HG03139 (cell line): ENCODE data around the gene CCT4.
"Not testable (repeated sequence)": the region's sequence is repeated elsewhere in the genome, so short reads cannot be mapped to it uniquely, and the experiment has no call there.

Source experiments
- ATAC-seq: cut with Tn5 transposase; IDR thresholded peaks from one replicate; pipeline ENCODE4 v1.9.1; 2021; ENCODE audit not compliant: unreplicated experiment

The CCT4 gene

DNA sequence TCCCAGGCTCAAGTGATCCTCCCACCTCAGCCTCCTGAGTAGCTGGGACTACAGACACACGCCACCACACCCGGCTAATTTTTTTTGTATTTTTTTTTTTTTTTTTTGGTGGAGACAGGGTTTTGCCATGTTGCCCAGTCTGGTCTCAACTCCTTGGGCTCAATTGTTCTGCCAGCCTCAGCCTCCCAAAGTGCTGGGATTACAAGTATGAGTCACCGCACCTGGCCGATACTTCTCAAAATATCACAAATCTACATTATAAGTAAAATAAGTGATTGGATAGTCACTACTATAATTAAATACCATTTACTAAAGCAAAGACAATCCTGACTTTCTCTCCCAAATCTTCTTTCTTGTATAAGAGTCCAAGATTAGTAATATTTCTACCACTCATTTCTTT lies 9.1 kb downstream of the CCT4 start:
- not testable (repeated sequence) for ATAC-seq

DNA sequence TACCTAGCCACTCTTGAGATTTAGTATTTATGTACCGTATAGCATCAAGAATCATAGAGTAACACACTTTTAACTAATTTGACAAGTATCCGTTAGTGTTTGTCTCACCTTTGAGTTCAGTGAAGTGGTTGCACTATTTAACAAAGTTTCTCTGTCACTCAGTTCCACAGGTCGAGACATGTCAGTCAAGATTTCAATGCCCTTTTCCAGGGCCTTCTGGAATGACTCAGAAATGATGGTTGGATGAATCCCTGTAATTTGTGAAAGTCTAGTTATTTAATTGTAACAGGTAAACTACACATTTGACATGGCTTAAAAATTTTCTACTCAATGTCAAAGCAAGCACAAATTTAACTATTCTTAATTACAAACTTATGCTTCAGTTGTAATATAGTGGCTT lies 9.7 kb downstream of the CCT4 start:
- no peak for ATAC-seq

DNA sequence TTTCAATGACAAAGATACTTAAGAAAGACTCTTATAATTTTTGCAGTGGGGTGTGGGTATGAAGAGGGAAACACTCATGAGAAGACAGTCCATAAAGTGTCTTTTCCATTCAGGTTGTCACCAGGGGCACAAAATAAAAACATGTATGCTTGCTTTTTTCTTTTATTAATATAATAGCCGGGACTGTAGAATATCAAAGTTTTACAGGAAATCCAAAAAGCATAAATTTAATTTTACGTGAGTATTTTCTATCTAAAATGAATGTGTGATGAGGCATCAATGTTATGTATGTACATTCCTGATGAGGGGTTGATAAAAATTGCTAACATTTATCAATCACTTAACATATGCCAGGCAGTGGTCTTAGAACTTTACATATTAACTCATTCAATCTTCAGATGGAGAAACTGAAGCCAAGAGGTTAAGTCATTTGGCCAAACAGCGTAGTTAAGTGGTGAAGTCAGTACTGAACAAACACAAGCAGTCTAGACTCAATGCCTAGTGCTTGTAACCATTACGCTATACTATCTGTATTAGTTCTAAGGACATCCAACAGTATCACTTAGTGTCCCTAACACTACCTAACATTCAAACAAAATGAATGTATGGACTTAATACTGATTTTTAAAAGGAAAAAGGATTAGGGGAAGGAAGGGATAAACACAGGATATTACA lies 10.7 kb downstream of the CCT4 start:
- ATAC-seq, result no peak

DNA sequence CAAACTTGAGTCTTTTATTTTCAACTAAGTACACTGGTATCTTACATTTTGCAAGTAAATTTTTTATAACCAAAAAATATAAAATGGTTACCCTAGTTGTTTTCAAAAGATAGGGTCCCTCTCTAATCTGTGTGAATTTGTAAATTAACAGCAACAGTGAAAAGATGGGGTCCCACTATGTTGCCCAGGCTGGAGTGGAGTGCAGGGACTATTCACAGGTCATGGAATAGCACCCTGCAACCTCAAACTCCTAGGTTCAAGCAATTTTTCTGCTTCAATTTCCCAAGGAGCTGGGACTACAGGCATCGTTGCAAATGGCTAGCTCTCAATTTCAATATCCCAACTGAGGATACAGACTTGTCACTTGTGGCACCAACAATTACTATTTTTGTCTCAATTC lies 12.1 kb downstream of the CCT4 start:
- ATAC-seq, result no peak

DNA sequence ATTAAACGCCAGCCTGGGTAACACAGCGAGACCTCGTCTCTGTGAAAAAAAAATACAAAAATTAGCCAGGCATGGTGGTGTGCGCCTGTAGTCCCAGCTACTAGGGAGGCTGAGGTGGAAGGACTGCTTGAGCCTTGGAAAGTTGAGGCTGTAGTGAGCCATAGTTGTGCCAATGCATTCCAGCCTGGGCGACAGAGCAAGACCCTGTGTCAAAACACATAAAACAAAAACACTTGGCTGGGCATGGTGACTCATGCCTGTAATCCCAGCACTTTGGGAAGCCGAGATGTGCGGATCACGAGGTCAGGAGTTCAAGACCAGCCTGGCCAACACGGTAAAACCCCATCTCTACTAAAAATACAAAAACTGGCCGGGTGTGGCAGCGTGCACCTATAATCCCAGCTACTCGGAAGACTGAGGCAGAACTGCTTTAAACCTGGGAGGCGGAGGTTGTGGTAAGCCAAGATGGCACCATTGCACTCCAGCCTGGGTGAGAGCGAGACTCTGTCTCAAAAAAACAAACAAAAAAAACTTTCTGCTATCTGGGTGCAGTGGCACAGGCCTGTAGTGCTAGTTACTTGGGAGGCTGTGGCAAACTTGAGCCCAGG lies 21.9 kb downstream of the CCT4 start:
- not testable (repeated sequence) for ATAC-seq

DNA sequence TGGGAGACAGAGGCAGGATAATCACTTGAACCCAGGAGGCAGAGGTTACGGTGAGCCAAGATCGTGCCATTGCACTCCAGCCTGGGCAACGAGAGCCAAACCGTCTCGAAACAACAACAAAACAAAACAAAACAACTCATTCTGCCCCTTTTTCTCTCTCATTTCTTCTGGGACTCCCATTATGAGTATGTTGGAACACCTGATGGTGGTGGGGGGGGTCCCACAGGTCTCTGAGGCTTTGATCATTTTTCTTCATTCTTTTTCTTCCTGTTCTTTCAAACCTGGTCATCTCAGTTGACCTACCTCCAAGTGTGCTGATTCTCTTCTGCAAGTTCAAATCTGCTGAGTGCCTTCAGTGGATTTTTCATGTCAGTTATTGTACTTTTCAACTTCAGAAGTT lies 26.4 kb downstream of the CCT4 start:
- ATAC-seq, result no peak

DNA sequence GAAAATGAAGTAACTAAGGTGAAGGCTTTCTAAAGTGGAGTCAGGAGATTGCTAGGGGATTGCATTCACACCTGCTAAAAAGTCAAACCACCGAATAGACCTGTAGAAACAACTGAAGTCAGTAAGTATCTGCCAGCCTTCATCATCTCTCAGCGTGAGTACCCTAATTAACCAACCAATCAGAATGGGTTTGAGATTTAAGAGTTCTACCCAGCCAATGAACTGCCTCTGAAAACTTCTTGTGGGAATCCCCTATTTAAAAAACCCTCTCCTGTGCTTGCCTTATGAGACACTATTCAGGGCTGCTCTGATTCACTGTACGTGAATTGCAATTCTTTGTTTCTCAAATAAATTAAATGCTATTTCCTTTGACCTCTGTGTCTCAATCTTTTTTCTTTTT lies 31.2 kb downstream of the CCT4 start:
- no peak for ATAC-seq

DNA sequence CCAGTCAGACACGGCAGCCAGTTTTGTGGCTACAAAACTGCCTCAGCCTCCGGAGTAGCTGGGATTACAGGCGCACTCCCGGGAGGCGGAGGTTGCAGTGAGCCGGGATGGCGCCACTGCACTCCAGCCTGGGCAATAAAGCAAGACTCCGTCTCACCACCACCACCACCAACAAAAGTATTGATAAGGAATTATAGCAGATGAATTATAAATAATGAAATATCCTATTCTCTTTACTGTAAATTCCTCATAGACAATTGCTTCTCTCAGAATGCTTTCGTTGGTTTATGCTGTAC lies 33.2 kb downstream of the CCT4 start:
- ATAC-seq, result no peak

DNA sequence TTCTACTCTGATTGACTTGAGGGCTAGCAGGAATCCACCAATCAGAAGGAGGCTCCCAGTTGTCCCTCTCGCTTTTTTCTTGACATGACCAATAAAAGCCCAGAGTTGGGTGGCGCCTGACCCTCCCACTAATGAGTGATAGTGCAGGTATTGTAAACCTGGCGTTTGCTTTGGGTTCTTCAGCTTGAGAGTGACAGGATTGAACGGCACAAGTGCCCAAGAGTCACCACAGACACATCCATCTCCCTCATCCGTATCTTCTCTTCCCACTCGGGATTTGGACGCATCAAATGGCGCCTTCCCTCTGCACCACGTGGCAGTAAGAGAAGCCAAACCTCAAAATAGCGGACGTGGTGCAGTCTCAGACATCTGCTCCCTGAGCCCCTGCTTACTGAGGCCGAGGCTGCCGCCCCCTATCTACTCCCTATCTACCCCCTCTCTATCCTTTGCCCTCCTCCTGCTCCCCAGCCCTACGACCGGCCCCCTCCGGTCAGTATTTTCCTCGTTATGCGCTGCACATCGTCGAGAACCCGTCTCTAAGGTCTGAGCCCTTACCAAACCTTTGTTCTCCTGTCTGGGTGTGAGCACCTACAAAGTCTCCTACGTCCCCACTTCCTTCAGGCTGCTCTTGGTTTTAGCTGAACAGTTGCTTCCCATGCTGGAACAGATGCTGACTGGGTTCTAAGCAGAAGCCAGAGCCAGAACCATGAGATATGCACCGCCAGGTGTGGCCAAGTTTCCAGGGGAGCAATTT lies 33.7 kb downstream of the CCT4 start:
- peak; percentile 83 for ATAC-seq

DNA sequence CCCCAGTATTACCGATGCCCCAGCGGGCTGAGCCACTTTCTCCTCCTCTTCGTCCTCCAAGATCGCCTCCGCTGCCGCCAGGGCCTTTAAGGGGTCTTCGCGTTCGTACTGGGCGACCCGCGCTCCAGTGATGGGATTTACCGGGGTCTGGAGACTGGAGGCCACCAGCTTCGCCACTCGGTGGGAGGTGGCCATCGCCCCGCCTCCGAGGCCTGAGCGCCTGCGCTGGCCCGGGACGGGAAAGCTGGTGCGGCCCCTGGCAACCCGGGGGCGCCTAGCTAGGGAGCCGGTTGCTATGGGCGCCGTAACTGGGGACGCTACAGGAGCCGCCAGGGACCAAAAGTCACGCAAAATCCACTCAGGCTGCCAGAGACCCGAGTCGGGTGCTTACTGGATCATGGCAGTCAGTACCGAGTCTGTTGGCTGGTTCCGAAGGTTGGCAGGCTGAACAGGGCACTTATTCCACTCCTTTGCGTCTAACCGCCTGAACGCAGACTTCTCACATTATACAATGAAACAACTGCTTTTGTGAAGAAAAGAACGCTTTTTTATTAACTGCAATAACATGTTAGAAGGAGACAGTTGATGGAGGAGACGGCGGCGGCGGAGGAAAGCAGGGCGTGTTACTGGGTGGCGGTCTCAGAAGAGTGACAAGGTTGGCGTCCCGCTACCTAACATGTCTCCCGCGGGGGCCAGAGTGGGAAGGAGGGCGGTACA lies 34.5 kb downstream of the CCT4 start, which contains the start of gene FAM161A:
TSS of gene FAM161A (minus strand) at position 214 of the 717 bp plus-strand sequence. CDS start at position 195, 19 bp downstream.
- ATAC-seq, result peak; percentile 69

DNA sequence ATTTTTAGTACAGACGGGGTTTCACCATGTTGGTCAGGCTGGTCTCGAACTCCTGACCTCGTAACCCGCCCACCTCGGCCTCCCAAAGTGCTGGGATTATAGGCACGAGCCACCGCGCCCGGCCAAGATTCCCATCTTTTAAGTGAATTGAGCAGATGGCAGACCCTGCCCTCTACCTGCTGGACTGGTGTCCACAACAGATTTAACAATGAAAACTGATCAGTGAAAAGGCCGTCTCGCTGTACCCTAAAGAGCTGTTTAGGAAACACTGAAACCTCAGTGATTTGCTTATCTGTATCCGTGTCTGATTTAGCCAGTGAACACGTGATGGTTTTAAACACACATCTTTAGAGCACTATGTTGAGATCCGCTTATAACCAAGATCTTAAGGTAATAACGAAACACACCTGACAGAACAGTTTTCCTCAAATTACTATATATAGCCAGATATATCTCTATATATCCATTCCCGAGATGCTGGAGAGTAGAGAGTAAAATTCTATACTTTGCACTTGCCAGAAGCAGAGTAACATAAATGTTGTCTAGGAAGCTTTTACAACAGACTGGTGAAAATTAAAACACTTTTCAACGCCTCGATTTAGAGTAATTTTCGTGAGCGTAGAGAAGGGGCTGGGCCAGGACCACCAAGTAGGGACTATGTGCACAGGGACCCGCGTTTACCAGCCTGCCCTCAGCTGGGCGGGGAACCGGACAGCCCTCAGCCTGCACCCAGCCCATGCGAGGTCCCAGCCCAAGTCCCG lies 35.2 kb downstream of the CCT4 start:
- peak; percentile 54 for ATAC-seq

DNA sequence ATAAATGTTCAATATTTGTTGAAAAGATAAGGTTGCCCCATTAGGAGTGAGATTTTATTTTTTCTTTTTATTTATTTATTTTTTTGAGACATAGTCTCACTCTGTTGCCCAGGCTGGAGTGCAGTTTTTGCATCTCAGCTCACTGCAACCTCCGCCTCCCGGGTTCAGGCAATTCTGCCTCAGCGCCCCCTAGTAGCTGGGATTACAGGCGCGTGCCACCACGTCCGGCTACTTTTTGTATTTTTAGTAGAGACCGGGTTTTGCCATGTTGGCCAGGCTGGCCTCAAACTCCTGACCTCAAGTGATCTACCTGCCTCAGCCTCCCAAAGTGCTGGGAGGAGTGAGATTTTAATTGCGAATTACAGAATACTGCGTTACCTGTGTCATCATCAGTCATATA lies 37.2 kb downstream of the CCT4 start:
- ATAC-seq, result not testable (repeated sequence)

DNA sequence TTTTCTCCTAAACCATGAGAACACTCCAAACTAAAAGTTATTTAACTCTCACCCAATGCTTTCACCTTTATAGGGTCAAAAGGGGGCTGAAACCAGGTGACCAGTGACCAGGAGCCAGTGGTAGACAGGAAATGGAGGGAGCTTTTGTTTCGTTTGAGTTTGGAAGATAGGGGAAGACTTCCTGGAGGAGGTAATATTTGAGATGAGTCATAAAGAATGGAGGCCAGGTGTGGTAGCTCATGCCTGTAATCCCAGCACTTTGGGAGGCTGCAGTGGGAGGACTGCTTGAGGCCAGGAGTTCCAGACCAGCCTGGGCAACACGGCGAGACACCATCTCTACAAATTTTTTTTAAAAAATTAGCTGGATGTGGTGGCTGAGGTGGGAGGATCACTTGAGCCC lies 43.1 kb downstream of the CCT4 start:
- ATAC-seq, result no peak

DNA sequence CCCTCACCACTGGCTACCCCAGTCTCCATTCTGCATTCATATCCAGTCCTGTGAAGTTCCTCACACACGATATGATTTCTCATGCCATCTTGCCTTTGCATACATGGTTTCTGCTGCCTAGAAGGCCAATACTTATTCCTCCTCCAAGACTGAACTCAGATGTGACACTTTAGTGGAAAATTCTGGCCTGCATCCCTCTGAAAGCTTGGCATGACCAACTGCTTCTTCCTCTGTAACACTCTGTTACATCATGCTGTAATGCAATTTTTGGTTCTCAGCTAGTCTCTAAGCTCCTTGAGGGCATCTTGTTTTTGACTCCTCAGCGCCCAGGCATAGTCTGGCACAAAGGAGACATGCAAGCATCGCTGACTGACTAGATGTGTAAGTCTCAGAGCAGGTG lies 47.2 kb downstream of the CCT4 start:
- no peak for ATAC-seq

DNA sequence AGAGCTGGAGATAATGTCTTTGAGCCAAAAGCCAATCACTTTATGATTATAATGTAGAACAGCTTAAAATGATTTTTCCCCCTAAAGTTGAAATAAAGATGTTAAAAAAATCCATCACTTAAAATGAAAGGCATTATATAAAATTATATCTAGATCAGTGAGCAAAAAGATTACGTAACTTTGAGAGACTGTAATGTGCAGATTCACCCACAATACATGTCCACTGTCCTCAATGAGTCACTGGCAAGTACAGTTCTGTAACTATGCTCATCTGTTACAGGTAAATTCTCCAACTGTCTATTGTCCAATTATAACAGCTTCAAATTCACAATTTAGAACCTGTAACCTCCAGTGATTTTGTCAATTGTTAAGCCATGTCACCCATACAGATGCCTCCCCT lies 53.6 kb downstream of the CCT4 start:
- ATAC-seq, result no peak

DNA sequence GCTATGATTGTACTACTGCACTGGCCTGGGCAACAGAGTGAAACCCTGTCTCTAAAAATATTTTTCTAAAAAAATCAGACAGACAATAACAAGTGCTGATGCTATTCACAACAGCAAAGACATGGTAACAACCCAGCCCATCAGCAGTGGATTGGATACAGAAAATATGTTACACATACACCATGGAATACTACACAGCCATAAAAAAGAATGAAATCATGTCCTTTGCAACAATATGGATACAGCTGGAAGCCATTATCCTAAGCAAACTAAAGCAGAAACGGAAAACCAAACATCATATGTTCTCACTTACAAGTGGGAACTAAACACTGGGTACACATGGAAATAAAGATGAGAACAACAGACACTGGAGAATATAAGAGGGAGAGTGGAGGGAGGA lies 54.5 kb downstream of the CCT4 start:
- ATAC-seq, result no peak

DNA sequence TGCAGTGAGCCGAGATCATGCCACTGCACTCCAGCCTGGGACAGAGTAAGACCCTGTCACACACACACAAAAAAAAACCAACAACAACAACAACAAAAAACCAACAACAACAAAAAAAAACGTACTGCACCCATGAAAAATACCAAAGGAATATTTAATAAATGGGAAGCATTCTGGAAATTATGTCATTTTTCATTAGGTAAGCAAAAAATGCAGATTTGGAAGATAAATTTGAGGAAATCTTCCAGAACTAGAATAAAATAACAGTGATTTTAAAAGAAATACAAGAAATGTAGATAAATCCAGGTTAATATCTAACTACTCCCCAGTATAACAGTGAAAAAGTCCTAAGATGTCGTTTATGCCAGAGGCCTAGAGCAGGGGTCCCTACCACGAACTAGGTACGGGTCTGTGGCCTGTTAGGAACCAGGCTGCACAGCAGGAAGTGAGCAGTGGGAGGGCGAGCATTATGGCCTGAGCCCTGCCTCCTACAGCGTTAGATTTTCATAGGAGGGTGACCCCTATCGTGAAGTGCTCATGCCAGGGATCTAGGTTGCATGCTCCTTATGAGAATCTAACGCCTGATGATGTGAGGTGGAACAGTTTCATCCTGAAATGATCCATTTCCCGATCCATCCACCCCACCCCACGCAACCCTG lies 56.1 kb downstream of the CCT4 start:
- no peak for ATAC-seq

DNA sequence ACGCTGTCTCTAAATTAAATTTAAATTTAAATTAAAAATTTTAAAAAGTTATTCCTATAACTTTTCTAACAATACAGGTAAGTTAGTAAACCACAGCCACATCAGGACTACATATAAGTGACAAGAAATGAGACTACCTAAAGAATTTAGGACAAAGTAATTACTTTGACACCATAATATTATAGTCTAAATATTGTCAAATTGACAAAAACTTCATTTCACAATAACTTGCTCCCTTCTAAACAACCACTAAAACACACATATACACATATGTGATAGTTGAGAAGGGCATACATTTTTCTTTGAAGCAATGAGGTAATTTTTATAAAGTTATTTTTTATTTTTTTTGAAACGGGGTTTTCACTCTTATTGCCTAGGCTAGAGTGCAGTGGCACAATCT lies 66.2 kb downstream of the CCT4 start:
- no peak for ATAC-seq
